CD4-positive, alpha-beta T cell treated with Interleukin-17A for 1 hour (primary cell): Measurements from ENCODE around the gene L3MBTL4.

Experiments
- DNase-seq: peaks from one replicate; pipeline ENCODE4 v3.0.0-alpha.2; 2020

Gene L3MBTL4

DNA sequence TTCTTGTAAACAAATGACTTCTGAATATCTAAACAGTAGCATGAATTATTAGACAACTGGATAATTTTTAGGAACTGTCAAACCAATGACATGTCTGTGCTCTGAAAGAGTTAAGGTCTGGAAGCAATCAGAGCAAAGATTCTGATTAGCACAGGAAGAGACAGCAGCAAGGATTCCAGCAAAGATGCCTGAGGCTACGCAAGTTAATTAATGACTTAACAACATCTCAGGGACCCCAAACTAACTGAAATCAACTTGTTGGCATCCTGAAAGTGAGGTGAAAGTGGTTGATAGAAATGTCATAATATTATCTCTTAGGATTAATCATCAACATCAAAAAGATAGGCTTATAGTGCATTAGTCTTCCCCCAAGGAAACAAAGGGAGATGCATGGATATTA is 396.0 kb downstream of the L3MBTL4 start:
- no peak for DNase-seq

DNA sequence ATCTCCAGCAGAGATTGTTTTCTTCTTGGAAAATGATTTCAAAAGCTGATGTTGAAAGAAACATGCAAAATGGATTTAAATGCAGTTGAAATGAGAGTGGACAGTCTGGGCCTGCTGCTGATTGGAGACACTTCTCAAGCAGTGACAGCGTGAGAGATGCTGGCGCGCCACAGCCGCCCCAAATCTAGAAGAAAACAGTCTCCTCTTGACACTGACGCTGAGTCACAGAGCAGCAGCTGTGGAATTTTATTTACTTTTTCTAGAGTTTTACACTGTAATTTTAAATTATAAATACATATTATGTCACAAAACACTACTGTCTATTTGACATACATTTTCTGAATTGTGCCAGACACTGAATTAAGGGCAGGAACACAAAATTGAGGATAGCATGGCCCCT is 397.5 kb downstream of the L3MBTL4 start:
- no peak for DNase-seq

DNA sequence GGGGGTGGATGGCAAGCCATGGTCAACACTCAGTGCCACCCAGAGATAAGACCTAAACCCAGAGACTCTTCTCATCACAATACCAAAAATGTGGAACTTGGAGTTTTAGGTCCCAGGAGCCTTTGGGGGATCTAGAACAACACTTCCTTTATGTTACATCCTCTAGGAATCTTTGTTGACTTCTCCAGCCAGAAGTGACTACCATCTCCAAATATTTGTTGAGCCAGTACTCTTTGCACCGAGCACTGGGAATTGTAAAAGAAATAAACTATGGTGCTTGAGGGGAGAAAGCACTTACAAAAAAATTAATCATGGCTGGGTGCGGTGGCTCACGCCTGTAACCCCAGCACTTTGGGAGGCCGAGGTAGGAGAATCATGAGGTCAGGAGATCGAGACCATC is 399.3 kb downstream of the L3MBTL4 start:
- DNase-seq: no peak

DNA sequence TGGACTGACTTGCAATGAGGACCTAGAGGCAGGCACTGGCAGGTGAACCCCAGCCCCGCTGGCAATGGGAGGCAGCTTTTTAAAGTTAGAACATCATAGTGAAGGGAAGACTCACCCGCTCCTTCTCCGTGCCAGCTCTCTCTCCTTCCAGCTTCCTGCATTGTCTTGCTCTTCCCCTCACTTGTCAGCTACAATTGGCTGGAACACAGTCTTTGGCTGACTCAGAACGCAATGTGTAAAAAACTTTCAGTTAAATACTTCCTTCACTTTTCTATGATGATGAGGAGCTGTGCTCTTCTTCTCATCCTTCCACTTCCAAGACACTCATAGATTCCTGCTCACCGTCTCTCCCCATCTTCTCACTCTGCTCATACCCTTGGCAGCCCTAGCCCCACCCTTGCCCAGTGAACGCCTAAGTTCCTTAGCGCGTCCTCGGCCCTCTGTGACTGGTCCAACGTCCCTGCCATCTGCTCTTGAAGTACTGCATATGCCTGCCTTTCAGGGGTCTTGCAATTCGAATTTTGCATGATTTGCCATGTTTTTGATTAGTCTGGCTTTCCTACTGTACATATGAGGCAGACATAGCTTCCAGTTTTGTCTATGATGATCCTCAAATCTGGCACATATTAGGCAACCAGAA is 401.4 kb downstream of the L3MBTL4 start:
- DNase-seq: no peak

DNA sequence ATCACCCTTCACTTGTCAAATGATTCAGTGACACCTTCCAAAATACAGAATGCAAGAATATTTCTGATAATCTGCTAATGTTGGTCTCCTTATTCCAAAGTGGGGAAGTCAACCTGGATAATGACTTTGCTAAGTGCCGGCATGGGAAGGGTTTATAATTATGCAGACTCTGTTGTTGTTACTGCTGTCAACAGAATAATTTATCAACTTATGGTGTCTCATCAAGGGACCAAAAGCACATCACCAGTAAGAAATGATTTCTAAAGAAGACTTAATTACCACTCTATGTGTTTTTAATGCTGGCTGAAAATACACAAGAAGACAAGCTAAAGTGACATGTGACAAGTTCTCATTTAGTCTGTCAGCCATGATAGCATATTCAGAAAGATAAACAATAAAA is 403.8 kb downstream of the L3MBTL4 start:
- no peak for DNase-seq

DNA sequence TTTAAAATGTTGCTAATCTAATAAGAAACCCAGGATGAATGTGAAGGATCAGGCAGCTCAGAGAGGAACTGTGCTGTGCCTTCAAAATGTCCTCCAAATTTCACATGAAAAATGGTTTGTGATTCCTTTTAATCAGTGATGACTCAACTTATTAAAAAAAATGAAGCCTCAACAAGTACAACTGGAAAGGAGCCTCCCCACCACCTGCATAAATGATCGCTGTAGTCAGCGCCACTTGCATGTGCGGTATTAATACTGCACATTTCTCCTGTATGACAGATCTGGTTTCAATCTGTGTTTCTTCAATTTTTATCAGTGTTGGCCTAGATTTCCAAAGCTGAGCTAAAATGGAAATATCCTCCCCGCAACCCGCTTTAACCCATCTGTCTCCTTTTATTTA is 404.4 kb downstream of the L3MBTL4 start:
- DNase-seq: no peak

DNA sequence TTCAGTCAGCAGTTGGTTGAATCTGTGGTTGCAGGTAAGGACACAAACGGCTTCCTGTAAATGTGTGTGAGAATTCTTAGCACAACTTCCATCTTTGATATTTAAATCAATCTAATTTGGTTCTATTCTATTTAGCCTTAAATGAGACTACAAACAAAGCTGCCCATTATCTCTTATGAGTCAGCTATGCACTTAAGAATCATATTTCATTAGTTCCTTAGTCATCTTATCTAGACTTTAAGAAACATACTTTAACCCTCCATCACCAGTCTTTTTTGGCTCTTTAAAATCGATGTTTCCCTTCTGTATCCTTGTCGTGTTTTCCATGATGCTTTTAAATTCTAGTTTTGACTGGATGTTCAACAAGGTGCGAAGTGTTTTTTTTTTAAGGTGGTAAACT is 405.0 kb downstream of the L3MBTL4 start:
- no peak for DNase-seq

DNA sequence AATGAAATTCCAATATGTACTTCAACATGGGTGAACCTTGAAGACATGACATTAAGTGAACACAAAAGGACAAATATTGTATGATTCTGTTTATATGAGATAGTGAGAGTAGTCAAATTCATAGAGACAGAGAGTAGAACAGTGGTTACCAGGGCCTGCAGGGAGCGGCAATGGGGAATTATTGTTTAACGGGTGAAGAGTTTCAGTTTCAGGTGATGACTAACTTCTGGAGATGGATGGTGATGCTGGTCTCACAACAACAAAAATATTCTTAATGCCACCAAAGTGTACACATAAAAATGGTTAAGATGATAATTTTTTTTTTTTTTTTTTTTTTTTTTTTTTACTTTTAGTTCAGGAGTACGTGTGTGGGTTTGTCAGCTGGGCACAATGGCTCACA is 410.0 kb downstream of the L3MBTL4 start:
- no peak for DNase-seq

DNA sequence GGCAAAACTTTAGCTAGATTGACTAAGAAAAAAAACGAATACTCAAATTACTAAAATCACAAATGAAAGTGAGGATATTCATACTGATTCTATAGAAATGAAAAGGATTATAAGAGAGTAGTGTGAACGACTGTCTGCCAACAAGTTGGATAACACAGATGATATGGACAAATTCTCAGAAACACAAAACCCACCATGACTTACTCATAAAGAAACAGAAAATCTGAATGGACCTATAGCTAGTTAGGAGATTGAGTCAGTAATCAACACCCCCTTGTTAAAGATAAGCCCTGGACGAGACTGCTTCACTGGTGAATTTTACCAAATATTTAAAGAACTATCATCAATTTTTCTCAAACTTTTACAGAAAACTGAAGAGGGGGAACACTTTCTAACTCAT is 410.6 kb downstream of the L3MBTL4 start:
- no peak for DNase-seq

DNA sequence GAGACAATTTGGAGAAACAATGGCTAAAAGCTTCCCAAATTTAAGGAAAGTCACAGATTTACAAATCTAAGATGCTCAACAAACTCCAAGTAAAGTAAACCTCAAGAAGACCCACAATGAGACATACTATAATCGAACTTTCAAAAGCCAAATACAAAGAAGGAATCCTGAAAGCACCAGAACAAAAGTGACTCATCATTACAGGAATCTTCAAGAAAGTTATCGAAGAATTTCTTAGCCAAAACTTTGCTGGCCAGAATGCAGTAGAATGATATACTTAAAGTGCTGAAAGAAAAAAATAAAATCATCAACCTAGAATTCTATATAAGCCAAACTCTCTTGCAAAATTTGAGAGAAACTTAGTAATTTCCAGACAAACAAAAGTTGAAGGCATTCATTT is 412.8 kb downstream of the L3MBTL4 start:
- no peak for DNase-seq

DNA sequence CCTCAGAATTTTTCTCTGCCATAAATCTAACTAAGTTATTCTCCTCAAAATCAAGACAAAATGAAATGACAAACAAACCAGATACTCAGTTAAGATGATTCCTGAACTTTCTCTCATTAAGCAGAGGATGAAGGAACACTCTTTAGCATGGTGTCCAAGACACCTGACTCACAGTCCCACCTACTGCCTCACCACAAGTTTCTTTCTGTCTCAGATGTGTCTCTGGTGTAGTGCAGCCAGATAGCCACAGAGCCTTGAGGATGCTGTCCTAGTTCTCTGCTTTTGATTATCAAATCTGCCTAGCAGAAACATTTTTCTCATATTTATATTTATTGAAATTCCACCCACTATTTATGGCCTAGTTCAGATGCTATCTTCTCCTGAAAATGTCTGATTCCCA is 415.8 kb downstream of the L3MBTL4 start:
- no peak for DNase-seq

DNA sequence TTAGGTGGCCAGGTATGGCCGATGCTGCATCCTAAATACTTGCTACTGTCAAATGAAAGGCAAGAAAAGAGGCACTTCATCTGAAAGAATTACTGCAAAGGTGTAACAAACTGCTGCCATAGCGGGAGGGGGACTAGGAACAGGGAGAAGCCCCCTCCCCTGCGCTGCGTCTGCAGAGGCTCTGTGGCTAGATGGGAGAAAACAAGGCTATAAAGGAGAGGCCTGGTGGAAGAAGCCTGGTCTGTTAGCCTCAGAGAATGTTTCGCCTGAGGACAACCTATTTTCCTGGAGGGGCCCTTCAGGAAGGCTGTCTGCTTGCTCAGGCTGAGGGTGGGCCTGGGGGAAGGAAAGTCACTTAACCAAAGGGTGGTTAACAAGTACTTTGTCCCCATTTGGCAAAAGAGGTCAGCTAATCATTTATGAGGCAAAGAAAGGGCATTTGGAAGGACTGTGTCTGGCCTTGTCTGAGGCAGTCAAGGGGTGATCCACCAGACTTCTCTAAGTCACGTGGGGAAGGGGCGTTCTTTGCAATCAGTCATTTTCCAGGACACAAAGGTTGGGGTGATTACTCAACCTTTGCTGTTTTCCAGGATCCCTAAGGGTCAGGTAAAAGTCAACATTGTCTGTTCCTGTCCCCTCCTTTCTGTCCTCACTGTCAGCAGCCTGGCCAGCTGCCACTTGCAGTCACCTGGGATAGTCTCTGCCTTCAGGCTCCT is 416.4 kb downstream of the L3MBTL4 start:
- no peak for DNase-seq

DNA sequence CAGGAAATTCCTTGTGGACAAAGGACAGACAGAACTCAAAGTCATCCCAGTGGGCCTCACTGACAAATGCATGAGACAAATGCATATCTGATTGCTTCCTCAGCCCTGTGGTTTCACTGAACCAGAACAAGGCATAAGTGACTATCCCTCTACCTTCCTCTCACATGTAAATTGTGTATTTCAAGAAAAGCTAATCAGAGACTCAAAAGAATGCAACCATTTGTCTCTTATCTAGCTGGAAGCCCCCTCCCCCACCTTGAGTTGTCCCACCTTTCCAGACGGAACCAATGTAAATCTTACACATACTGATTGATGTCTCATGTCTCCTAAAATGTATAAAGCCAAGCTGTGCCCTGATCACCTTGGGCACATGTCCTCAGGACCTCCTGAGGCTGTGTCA is 417.4 kb downstream of the L3MBTL4 start:
- DNase-seq: no peak

DNA sequence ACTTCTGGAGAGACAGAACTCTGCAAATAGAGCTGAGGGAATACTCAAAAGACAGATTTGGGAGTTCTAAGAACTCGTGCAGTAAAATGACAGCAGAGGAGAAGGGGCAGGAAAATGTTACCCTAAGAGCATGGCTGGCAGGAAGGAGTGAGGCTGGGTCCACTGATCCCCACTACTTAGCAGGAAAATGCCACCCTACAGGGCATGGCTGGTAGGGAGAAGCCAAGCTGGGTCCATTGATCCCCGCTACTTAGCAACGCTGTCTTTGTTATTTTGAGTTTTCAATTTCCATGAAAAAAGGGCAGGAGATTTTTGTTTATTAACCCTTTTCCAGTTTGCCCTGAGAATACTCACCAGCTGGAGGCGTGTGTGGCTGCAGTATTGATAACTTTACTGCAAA is 419.1 kb downstream of the L3MBTL4 start:
- DNase-seq: no peak

DNA sequence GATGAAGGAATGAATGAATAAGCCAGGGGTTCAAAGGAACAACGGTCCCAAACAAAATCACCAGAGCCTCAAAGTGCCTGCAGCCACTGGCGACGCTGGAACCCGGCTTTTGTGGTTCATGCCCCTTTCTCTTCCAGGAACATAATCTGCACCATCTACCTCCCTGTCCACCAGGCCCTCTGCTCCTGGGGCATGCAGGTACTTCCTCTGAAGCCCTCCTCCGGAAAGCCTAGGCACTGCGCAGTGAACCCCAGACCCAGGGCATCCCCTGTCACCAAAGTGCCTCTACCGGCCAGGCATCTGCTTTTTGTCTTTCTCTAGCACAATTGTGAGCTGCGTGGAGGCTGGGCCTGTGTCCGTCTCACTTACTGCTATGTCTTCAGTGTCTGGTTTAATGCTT is 420.8 kb downstream of the L3MBTL4 start:
- DNase-seq: no peak

DNA sequence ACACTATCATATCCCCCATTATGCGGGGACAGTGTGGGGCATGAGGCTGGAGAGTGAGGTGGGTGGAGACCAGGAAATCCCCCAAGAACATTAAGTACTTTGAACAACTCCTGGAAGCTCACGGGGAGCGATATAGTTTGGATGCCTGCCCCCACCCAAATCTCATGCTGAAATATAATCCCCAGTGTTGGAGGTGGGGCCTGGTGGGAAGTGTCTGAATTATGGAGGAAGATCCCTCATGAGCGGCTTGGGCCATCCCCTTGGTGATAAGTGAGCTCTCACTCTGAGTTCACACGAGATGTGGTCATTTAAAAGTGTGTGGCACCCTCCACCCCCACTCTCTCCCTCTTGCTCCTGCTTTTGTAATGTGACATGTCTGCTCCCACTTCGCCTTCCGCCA is 422.3 kb downstream of the L3MBTL4 start:
- DNase-seq: no peak

DNA sequence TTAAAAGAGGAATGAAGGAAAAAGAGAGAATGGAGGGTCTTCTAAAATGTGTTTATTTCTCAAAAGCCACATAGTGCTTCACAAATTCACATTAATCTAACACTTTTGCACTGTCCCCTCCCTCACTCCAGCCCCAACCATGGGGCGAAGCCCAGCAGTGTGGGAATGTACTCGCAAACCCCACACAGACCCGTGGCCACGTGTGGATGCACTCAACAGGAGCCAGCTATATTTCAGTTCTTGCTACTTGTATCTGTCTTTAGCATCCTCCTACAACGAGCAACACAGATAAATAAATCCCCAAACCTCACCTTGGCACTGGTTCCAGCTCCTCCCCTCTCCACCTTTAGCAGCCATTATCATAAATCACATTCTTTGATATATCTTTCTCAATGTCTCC is 427.5 kb downstream of the L3MBTL4 start:
- DNase-seq: no peak

DNA sequence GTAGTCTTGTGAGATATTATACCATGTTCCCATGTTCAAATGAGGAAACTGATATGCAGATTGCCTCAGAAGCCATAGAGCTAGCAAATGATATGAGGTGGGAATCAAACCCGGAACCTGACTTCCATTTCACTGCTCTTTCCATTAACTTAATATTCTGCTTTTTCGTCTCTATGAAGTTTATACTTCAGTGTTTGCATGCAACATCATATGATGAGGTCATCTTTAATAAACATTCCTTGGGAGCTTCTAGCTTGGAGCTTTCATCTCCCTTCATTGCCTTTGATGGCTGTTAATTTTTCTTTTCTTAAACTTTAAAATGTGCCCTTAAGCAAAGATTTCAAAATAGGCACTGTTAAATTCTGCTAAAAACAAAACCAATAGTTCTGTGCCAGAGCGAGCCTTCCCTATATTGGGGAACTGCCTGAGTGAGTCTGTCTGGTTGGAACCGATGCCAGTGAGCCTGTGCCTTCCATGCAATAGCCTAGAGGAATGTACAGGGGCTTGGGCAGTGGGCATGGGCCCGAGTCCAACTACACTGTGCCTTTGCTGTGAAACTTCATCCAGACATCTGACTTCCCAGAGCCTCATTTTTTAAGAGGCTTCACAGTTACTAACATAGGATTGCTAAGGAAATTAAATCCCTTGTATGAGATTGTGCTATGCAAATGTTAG is 428.3 kb downstream of the L3MBTL4 start:
- no peak for DNase-seq

DNA sequence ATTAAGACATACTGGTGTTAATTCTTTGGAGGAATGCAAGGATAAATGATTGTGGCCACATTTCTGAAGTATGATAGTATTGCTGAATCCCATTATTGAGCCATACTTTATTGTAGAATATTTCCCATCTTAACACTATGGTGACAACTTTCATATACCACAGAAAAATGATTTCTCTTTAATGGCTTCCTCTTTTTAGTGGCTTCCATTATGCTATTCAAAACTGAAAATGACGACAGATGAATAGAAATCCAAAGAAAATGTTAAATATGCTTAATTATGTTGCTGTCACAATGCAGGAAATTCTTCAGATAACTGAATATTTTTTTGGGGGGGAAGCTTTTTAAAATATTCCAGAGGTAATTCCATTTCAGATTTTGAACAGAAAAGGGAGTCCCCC is 430.5 kb downstream of the L3MBTL4 start:
- DNase-seq: no peak

DNA sequence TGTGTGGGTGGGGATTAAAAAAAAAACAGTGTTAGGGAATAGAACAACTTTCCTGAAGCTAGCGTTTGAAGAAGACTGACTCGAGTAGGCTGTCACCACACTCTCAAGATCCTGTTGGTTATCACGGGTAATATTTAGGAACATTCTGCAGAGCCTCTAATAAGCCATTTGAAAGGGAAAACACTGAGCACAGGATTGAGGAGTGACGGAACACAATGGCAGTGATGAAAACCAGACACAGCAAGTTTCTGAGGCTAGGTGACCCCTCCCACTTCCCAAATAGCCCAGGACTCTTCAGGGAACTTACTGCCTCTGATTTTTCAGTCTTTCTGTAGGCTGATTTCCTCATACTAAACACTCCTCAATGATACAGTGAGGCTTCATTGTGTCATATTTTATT is 431.2 kb downstream of the L3MBTL4 start:
- no peak for DNase-seq

DNA sequence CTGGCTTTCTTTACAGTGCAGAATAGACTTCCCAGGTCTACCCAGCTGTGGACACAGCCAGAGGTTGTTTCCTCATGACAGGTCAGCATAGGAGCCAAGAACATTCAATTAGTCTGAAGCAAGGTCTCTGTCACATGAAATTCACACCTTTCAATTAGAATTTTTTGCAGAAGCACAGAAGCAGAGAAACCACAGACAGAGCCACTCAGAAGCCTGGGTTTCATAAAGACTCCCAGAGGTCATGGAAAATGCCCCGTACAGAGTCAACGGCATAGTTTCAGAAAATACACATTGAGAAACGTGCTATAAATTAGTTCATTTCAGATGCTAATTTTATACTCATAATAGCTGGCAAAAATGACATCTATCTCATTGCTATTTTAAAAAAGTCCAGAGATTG is 432.4 kb downstream of the L3MBTL4 start:
- DNase-seq: no peak

DNA sequence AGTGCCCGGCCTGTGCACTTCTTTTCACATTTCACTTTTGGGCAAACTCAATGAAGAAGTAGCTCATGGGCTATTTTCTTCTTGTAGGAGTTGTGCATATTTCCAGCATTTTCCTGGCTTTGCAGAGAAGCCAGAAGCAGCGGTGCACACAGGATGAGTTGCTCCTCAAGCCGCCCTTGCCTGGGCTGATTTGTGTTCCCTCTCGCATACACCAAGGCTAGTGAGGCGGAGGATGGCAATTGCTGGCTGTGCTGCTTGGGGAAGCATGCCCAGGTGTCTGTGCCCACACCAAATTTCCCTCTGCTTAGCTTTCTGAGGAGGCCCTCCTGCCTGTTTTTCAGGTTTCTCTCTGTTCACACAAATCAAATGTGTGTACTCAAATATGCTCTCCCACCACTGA is 434.0 kb downstream of the L3MBTL4 start:
- DNase-seq: no peak

DNA sequence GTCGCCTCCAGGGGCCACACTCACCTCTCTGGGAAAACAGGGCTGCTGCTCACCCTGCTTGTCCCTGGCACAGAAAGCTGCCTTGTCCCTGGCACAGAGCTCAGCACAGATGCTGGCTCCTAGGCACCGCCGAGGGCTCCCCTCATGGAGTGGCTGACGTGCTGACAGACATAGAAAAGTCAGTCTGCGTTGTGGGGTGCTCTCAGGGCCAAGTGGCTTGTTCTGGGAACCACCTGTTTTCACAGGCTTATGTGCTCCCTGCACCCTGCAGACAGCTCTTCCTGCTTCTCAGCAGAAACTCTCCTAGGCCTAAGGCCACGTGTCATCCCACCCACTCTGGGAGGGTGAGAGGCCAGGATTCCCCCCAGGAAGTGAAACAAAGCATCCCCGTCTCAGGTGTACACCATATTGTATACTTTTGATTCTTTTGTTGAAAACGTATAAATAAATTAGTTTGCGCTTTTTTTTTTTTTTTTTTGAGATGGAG is 434.7 kb downstream of the L3MBTL4 start:
- DNase-seq: no peak

DNA sequence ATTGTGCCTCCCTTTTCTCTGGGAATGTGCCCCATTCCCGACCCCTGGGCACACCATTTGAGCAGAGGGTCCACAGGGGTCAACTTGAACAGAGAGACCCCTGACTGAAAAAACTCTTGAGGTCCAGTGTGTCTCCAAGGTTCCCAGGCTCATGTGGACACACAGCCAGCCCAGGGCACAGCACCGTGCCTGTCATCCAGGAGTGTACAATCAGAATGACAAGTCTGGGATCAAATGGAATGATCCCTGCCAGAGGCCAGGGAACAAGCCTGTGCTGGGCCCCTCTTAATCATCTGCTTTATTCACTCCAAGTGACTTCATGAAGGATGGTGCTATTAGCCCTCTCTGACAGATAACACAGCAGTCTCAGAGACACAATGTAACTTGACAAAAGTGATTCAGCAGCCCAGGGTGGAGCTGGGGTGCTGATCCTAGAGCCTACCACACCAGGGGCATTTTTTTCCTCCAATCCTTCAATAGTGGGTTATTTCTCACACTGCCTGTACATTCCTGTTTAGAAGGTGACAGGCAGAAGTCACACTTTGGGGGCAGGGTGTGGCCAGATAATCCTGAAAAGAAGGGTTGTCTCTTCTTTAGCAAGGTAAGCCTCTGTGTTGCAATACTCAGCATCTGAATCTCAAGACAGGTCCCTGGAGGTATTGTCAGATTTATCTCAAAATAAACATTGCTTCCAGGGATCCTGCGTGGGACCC is 435.4 kb downstream of the L3MBTL4 start:
- no peak for DNase-seq
